Cardiac muscle cell (in vitro differentiated cells and primary cell): Measurements from ENCODE around the gene KCNMA1. TPM values are rescaled to one million over a fixed set of nuclear protein-coding genes. Genes with fewer than 3 reads are reported as not detected.

ENCODE experiments used
- DNase-seq, 2 donors: peaks; one replicate each; pipeline versions ENCODE4 v3.0.0 to v3.0.0-alpha.2; 2010 to 2017; ENCODE audit warnings: low read depth in 1 of 2, low spot score in 1 of 2
- H3K27ac ChIP-seq: fragments of 200-600 bp; sonication (generic); 2 replicates; pipeline ENCODE4 v1.5.1; 2016
- H3K27me3 ChIP-seq: fragments of 200-600 bp; sonication (generic); 2 replicates; pipeline ENCODE4 v1.6.0; 2016; ENCODE audit warnings: control low read depth
- H3K36me3 ChIP-seq: fragments of 200-600 bp; sonication (generic); 2 replicates; pipeline ENCODE4 v1.5.1; 2016; ENCODE audit warnings: control low read depth
- H3K4me1 ChIP-seq: fragments of 200-600 bp; sonication (generic); 2 replicates; pipeline ENCODE4 v1.8.1; 2017; ENCODE audit warnings: low read depth, mild to moderate bottlenecking, mixed run types
- H3K4me3 ChIP-seq: fragments of 200-600 bp; sonication (generic); 2 replicates; pipeline ENCODE4 v1.5.1; 2016; ENCODE audit warnings: mild to moderate bottlenecking
- H3K9me3 ChIP-seq: fragments of 200-600 bp; sonication (generic); 2 replicates; pipeline ENCODE4 v1.5.1; 2017; ENCODE audit warnings: low read depth, mild to moderate bottlenecking, control low read depth
- CTCF ChIP-seq: IDR thresholded peaks from 2 replicates; pipeline ENCODE4 v1.5.1; 2012; ENCODE audit warnings: low read depth, mild to moderate bottlenecking, low read length
- polyA plus RNA-seq: library from polyadenylated mRNA; unstranded; fragments of >200 nt; fragmentation: Nextera tagmentation; extraction: Ambion mirVana; gene quantifications from 2 replicates; pipeline ENCODE4 v1.2.1, GENCODE V29; 2016
- total RNA-seq: library from RNA; depleted of rRNA; stranded (reverse); fragments of >200 nt; gene quantifications from 2 replicates; pipeline ENCODE4 v1.2.3, GENCODE V29; 2016

Gene KCNMA1
- total and polyA plus RNA-seq, 2 experiments from 2014 or later = 1.8 to 1.9 TPM

GRCh38 chr10:76874896-76875295 lies 762.7 kb downstream of the KCNMA1 start:
- no peaks in the 10 kb centered on the region for H3K9me3 ChIP-seq
- H3K27ac ChIP-seq = no peak overlapping the region
- no peaks in the 10 kb centered on the region for H3K36me3 ChIP-seq
- H3K4me3 ChIP-seq = no peak overlapping the region
- no peaks in the 10 kb centered on the region for H3K27me3 ChIP-seq
- DNase-seq = no peak
- TF ChIP-seq CTCF = no peak
- peaks cover 15% of the 10 kb centered on the region for H3K4me1 ChIP-seq

DNA sequence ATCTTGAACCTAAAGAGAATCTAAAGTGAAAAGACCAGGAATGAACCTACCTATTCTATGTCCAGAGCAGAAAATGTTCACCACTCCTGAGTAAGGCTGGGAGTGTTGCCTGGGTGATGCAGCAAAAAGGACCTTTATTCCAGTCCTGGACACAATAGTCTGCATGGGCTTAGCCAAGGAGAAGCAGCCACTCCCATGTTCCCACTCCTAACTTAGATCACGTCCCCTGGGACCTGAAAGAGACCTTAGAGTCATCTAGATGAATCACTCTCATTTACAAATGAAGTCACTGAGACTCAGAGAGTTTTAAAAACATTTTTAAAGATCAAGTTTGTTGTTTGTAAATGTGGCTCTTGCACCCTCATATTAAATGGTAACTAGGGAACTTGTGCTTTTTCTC lies 763.4 kb downstream of the KCNMA1 start:
- DNase-seq = peak in 1 of 2 donors; percentile 5
- Histone ChIP-seq H3K36me3 (no peaks in the 10 kb centered on the region), H3K27ac (no peak overlapping the region), H3K4me3 (no peak overlapping the region), H3K27me3 (no peaks in the 10 kb centered on the region), H3K4me1 (peaks cover 10% of the 10 kb centered on the region), H3K9me3 (no peaks in the 10 kb centered on the region)
- no peak for TF ChIP-seq CTCF

DNA sequence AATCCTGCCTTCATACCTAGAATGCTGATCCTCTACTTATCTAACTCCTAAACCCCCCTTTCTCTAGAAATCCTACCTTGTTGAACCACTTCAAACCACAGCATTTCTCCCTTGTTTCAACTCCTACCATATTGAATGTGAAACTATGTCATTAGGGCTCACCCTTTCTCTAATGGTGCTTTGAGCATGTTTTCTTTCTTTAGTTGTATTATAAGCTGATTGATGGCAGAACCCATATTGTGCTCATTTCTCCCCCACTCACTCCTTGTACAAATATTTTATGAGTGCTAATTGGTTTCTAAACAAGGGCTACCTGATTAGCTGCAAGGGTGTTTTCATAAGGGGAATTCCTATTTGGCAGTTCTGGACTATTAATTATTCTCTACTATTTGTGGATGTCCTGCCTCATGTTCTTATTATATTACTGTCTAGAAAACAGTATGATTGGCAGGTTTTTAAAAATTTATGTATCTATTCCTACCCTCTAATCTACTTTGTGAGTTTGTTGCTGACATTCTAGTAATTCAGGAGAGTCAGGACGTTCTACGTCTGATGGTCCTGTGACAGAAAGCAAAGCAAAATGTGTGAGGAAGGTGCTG lies 765.8 kb downstream of the KCNMA1 start:
- Histone ChIP-seq H3K9me3 (no peaks in the 10 kb centered on the region), H3K4me3 (no peak overlapping the region), H3K36me3 (no peaks in the 10 kb centered on the region), H3K27ac (no peak overlapping the region), H3K4me1 (no peaks in the 10 kb centered on the region), H3K27me3 (no peaks in the 10 kb centered on the region)
- DNase-seq = no peak
- no peak for TF ChIP-seq CTCF

DNA sequence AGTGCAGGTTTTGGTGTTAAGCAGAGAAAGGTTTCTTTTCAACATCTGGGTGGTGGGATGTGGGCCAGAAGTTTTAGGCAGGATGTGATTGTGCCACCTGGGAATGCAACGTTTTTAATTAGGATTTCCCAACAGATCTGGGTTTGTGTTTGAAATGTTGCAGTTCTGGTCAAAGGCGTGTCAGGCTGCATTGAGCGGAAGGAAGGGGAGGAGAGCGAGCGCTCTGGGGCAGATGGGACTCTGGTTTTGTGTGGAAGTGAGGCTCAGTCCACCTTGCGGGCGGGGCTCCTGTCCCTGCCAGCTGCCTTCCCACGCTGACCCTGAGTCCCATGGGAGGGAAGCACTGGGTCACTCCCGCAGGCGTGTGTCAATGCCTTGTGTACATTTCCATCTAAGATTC lies 767.7 kb downstream of the KCNMA1 start:
- Histone ChIP-seq H3K27me3 (no peaks in the 10 kb centered on the region), H3K9me3 (no peaks in the 10 kb centered on the region), H3K27ac (no peak overlapping the region), H3K4me3 (no peak overlapping the region), H3K4me1 (no peaks in the 10 kb centered on the region), H3K36me3 (no peaks in the 10 kb centered on the region)
- DNase-seq = no peak
- TF ChIP-seq CTCF = no peak

- no peak for DNase-seq
- no peaks in the 10 kb centered on the region for H3K36me3 ChIP-seq
- H3K4me1 ChIP-seq = no peaks in the 10 kb centered on the region
- TF ChIP-seq CTCF = no peak
- no peak overlapping the region for H3K27ac ChIP-seq
- H3K4me3 ChIP-seq = no peak overlapping the region
- H3K27me3 ChIP-seq = no peaks in the 10 kb centered on the region
- H3K9me3 ChIP-seq = no peaks in the 10 kb centered on the region
Observed at GRCh38 chr10:76868098-76868977, 769.3 kb downstream of the KCNMA1 start.
